Neural cell (in vitro differentiated cells): ENCODE results near the gene ALDH2. TPM values are rescaled to one million over a fixed set of nuclear protein-coding genes. Genes with fewer than 3 reads are reported as not detected.
"Not testable (repeated sequence)": the region's sequence is repeated elsewhere in the genome, so short reads cannot be mapped to it uniquely, and the experiment has no call there.

Source experiments
- H2AFZ ChIP-seq: fragments of 200-600, 300-800 bp; sonication (generic), shearing (Covaris generic); 2 replicates; pipeline ENCODE4 v1.6.0; 2014; ENCODE audit warnings: low read depth, mild to moderate bottlenecking, antibody characterized with exemption, low read length, moderate library complexity
- H3F3A ChIP-seq: fragments of 200-600 bp; shearing (Covaris generic); 2 replicates; pipeline ENCODE4 v1.6.1; 2016; ENCODE audit warnings: mild to moderate bottlenecking, moderate library complexity, mixed read lengths, antibody characterized with exemption, low read length; ENCODE audit not compliant: insufficient read depth, poor library complexity, severe bottlenecking
- H3K27ac ChIP-seq: fragments of 200-600, 300-800 bp; sonication (generic), shearing (Covaris generic); 2 replicates; pipeline ENCODE4 v1.5.1; 2014; ENCODE audit warnings: mild to moderate bottlenecking, low read length, moderate library complexity
- H3K27me3 ChIP-seq: fragments of 300-800, 200-600 bp; sonication (generic), shearing (Covaris generic); 2 replicates; pipeline ENCODE4 v1.6.0; 2014; ENCODE audit warnings: mild to moderate bottlenecking, low read depth, low read length, moderate library complexity; ENCODE audit not compliant: insufficient read depth
- H3K36me3 ChIP-seq: fragments of 300-800, 200-600 bp; sonication (generic), shearing (Covaris generic); 2 replicates; pipeline ENCODE4 v1.5.1; 2014; ENCODE audit warnings: mild to moderate bottlenecking, antibody characterized with exemption, low read length, moderate library complexity; ENCODE audit not compliant: insufficient read depth
- H3K4me2 ChIP-seq: fragments of 300-800, 200-600 bp; sonication (generic), shearing (Covaris generic); 2 replicates; pipeline ENCODE4 v1.6.0; 2014; ENCODE audit warnings: mild to moderate bottlenecking, low read length
- H3K4me3 ChIP-seq: fragments of 300-800, 200-600 bp; sonication (generic), shearing (Covaris generic); 2 replicates; pipeline ENCODE4 v1.5.1; 2014; ENCODE audit warnings: mild to moderate bottlenecking, low read length, moderate library complexity
- H3K79me2 ChIP-seq: fragments of 200-600 bp; shearing (Covaris generic); replicated peaks from 2 replicates; pipeline ENCODE4 v1.6.0; 2014; ENCODE audit warnings: mild to moderate bottlenecking, low read length, moderate library complexity; ENCODE audit not compliant: insufficient read depth
- H3K9ac ChIP-seq: fragments of 300-800, 200-600 bp; sonication (generic), shearing (Covaris generic); 2 replicates; pipeline ENCODE4 v1.6.1; 2016; ENCODE audit warnings: mild to moderate bottlenecking, low read length, mixed read lengths
- H3K9me2 ChIP-seq: fragments of 200-600 bp; shearing (Covaris generic); 2 replicates; pipeline ENCODE4 v1.6.1; 2016; ENCODE audit warnings: mild to moderate bottlenecking, low read length, mixed read lengths; ENCODE audit not compliant: insufficient read depth
- H3K9me3 ChIP-seq: fragments of 200-600, 300-800 bp; sonication (generic), shearing (Covaris generic); 2 replicates; pipeline ENCODE4 v1.6.1; 2016; ENCODE audit warnings: mild to moderate bottlenecking, mixed run types, low read length, moderate library complexity, mixed read lengths
- H4K20me1 ChIP-seq: fragments of 200-600 bp; shearing (Covaris generic); 2 replicates; pipeline ENCODE4 v1.6.1; 2016; ENCODE audit warnings: mild to moderate bottlenecking, mixed run types; ENCODE audit not compliant: insufficient read depth
- CTCF ChIP-seq: fragments of 450-650 bp; IDR thresholded peaks from 2 replicates; pipeline ENCODE4 v1.5.1; 2014; ENCODE audit warnings: antibody characterized with exemption, mild to moderate bottlenecking, moderate library complexity; ENCODE audit not compliant: poor library complexity, severe bottlenecking
- EP300 ChIP-seq: fragments of 450-650 bp; conservative IDR thresholded peaks from 2 replicates; pipeline ENCODE4 v1.6.1; 2014; ENCODE audit warnings: antibody characterized with exemption, mild to moderate bottlenecking, moderate library complexity; ENCODE audit not compliant: poor library complexity, severe bottlenecking
- EZH2 ChIP-seq: fragments of 200-600, 300-800 bp; shearing (Covaris generic), sonication (generic); IDR thresholded peaks from 2 replicates; pipeline ENCODE4 v1.6.1; 2014; ENCODE audit warnings: antibody characterized with exemption, low read length, borderline replicate concordance, mild to moderate bottlenecking; ENCODE audit not compliant: insufficient read depth, poor library complexity, severe bottlenecking
- MXI1 ChIP-seq: fragments of 450-650 bp; conservative IDR thresholded peaks from 2 replicates; pipeline ENCODE4 v1.6.1; 2014; ENCODE audit warnings: antibody characterized with exemption, mild to moderate bottlenecking; ENCODE audit not compliant: poor library complexity, severe bottlenecking
- POLR2AphosphoS5 ChIP-seq: IDR thresholded peaks from 2 replicates; pipeline ENCODE4 v1.6.1; 2012
- RAD21 ChIP-seq: fragments of 450-650 bp; conservative IDR thresholded peaks from 2 replicates; pipeline ENCODE4 v1.6.1; 2014; ENCODE audit warnings: antibody characterized with exemption, mild to moderate bottlenecking, moderate library complexity
- REST ChIP-seq: IDR thresholded peaks from 2 replicates; pipeline ENCODE4 v1.6.1; 2012; ENCODE audit warnings: borderline replicate concordance
- SMC3 ChIP-seq: fragments of 450-650 bp; conservative IDR thresholded peaks from 2 replicates; pipeline ENCODE4 v1.6.1; 2014; ENCODE audit warnings: antibody characterized with exemption, mild to moderate bottlenecking, moderate library complexity; ENCODE audit not compliant: poor library complexity
- TAF1 ChIP-seq: IDR thresholded peaks from 2 replicates; pipeline ENCODE4 v1.6.1; 2012; ENCODE audit warnings: low read depth
- polyA plus RNA-seq: library from polyadenylated mRNA; depleted of rRNA; stranded (reverse); fragments of >200 nt; gene quantifications from 2 replicates; pipeline ENCODE4 v1.2.3, GENCODE V29; 2014

The ALDH2 gene
- polyA plus RNA-seq, 1 donor from 2014 or later, result 64.3 TPM

- no peak overlapping the region for H2AFZ ChIP-seq
- H3K4me2 ChIP-seq, result no peak overlapping the region
- no peaks in the 10 kb centered on the region for H3K27me3 ChIP-seq
- no peaks in the 10 kb centered on the region for H3K36me3 ChIP-seq
- H3K9me3 ChIP-seq, result no peaks in the 10 kb centered on the region
- no peak overlapping the region for H3K9ac ChIP-seq
- H3K79me2 ChIP-seq, result no peaks in the 10 kb centered on the region
- H3F3A ChIP-seq, result no peaks in the 10 kb centered on the region
- H4K20me1 ChIP-seq, result no peaks in the 10 kb centered on the region
- TF ChIP-seq REST (no peak), MXI1 (no peak), POLR2AphosphoS5 (no peak), RAD21 (no peak), CTCF (no peak), EP300 (no peak)
- no peaks in the 10 kb centered on the region for H3K9me2 ChIP-seq
- no peak overlapping the region for H3K4me3 ChIP-seq
- H3K27ac ChIP-seq, result no peak overlapping the region
These were observed 33.3 kb upstream of the ALDH2 start for GRCh38 chr12:111733340-111733915.

GRCh38 chr12:111739524-111739923, 27.2 kb upstream of the ALDH2 start:
- not testable (repeated sequence) for H3K27ac ChIP-seq, H2AFZ ChIP-seq, H3K36me3 ChIP-seq, H3K79me2 ChIP-seq, H4K20me1 ChIP-seq, H3K4me3 ChIP-seq, H3K27me3 ChIP-seq, H3K4me2 ChIP-seq, H3K9ac ChIP-seq, H3K9me3 ChIP-seq, H3F3A ChIP-seq, H3K9me2 ChIP-seq

- Histone ChIP-seq H2AFZ (no peak overlapping the region), H3K9me3 (no peaks in the 10 kb centered on the region), H4K20me1 (no peaks in the 10 kb centered on the region), H3K9me2 (no peaks in the 10 kb centered on the region), H3K9ac (no peak overlapping the region), H3K4me2 (no peak overlapping the region), H3K36me3 (no peaks in the 10 kb centered on the region), H3K79me2 (no peaks in the 10 kb centered on the region), H3K4me3 (no peak overlapping the region), H3K27me3 (no peaks in the 10 kb centered on the region), H3K27ac (no peak overlapping the region), H3F3A (no peaks in the 10 kb centered on the region)
- TF ChIP-seq EZH2, result no peak
- TF ChIP-seq MXI1, result no peak
- TF ChIP-seq SMC3, result no peak
- TF ChIP-seq EP300, result no peak
- TF ChIP-seq POLR2AphosphoS5, result no peak
- no peak for TF ChIP-seq RAD21
- TF ChIP-seq REST, result no peak
- no peak for TF ChIP-seq TAF1
- no peak for TF ChIP-seq CTCF
These were observed 25.4 kb upstream of the ALDH2 start for GRCh38 chr12:111741235-111741812.
